Measurements from ENCODE around the gene FMNL2. TPM values are rescaled to one million over a fixed set of nuclear protein-coding genes. Genes with fewer than 3 reads are reported as not detected.

Gene FMNL2
- total RNA-seq, 1 experiment from 2014 or later: 28.1 TPM

DNA sequence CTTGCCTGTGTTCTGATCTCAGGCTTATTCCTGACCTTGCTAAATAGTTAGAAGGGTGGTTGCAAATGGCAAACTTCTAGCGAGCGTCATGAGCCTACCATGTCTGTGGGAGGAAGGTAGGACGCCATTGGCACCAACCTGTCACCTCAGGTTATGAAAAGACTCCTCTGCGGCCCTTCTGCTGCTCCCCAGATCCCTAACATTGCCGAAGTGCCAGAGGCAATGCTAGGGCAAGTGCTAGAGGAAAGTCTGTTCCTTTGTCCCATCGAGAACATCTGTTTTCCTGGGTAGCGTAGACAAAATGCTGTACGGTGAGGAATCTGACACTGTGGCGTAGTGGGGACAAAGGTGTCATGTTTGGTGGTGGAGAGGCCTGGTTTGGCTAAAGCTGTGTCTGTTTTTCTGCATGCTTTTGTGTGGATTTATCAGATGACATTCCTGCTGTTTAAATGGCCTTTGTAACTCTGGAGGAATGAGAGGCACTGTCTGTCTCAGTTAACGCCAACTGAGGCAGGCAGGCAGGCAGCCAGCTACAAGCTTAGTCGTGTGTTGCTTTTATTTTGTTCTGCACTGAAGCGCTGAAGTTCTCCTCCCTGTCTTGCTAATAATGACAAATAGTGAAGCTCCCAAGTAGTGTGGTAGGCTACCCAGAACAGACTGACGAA lies 288.2 kb downstream of the FMNL2 start (continued):
- TF ChIP-seq, protein P1, sequence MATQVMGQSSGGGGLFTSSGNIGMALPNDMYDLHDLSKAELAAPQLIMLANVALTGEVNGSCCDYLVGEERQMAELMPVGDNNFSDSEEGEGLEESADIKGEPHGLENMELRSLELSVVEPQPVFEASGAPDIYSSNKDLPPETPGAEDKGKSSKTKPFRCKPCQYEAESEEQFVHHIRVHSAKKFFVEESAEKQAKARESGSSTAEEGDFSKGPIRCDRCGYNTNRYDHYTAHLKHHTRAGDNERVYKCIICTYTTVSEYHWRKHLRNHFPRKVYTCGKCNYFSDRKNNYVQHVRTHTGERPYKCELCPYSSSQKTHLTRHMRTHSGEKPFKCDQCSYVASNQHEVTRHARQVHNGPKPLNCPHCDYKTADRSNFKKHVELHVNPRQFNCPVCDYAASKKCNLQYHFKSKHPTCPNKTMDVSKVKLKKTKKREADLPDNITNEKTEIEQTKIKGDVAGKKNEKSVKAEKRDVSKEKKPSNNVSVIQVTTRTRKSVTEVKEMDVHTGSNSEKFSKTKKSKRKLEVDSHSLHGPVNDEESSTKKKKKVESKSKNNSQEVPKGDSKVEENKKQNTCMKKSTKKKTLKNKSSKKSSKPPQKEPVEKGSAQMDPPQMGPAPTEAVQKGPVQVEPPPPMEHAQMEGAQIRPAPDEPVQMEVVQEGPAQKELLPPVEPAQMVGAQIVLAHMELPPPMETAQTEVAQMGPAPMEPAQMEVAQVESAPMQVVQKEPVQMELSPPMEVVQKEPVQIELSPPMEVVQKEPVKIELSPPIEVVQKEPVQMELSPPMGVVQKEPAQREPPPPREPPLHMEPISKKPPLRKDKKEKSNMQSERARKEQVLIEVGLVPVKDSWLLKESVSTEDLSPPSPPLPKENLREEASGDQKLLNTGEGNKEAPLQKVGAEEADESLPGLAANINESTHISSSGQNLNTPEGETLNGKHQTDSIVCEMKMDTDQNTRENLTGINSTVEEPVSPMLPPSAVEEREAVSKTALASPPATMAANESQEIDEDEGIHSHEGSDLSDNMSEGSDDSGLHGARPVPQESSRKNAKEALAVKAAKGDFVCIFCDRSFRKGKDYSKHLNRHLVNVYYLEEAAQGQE (IDR thresholded peaks at IDR 0.05; ENCODE audit: low read depth): no peak
- TF ChIP-seq SP1 (IDR thresholded peaks at IDR 0.05; ENCODE audit: low read depth) (no peak), ELF1 (IDR thresholded peaks at IDR 0.05; ENCODE audit: borderline replicate concordance, low read depth) (no peak), CEBPB (IDR thresholded peaks at IDR 0.05; ENCODE audit: low read depth) (no peak), EZH2phosphoT487 (IDR thresholded peaks at IDR 0.05; ENCODE audit: borderline replicate concordance) (no peak)
- TF ChIP-seq, protein P2, sequence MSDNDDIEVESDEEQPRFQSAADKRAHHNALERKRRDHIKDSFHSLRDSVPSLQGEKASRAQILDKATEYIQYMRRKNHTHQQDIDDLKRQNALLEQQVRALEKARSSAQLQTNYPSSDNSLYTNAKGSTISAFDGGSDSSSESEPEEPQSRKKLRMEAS (IDR thresholded peaks at IDR 0.05): no peak

DNA sequence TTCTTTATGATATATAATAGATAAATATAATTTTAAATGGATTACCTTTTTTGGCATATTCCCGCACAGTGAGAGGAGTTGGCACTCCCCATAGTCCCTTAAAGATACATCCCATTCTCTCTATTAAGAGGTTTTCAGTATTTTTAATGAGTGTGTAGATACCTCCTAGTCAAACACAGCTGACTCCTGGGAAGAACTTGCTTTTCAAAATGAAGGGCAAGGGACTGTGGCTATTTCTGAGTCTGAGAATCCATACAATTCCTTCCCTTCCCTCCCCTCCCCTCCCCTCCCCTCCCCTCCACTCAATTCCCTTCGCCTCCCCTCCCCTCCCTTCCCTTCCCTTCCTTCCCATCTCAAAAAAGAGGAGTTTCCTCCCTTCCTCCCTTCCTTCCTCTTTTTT lies 288.8 kb downstream of the FMNL2 start:
- H3K9me3 ChIP-seq (ENCODE audit: control insufficient read depth in 1 of 2, insufficient read depth in 1 of 2, low read depth in 1 of 2, low read length in 2 of 2): no peaks in the 10 kb centered on the region
- no peak for ATAC-seq
- no peaks in the 10 kb centered on the region for H3K4me1 ChIP-seq (ENCODE audit: control insufficient read depth in 1 of 2, insufficient read depth in 2 of 2, low read length in 2 of 2)
- H2AFZ ChIP-seq (ENCODE audit: low read depth, low read length, poor library complexity, severe bottlenecking): no peak overlapping the region
- RAD21 ChIA-PET (ENCODE audit: low non-redundant PET in 1 of 2, low total read pairs in 2 of 2, uncharacterized antibody in 2 of 2, unreplicated experiment in 2 of 2): no interaction called here
- no peak overlapping the region for H3K4me3 ChIP-seq (replicated peaks in 1 of 2; ENCODE audit: low read depth in 1 of 2, low read length in 2 of 2)
- no peaks in the 10 kb centered on the region for H4K20me1 ChIP-seq (ENCODE audit: insufficient read depth)
- H3K79me2 ChIP-seq (ENCODE audit: insufficient read depth, low read length): no peaks in the 10 kb centered on the region
- DNase-seq (ENCODE audit: low read depth, low spot score): no peak
- no TSS peak for BruUV-seq (replicated peaks)
- TF ChIP-seq JUND (IDR thresholded peaks at IDR 0.05) (no peak), FOSL1 (IDR thresholded peaks at IDR 0.05; ENCODE audit: low read depth) (no peak), ELF1 (IDR thresholded peaks at IDR 0.05; ENCODE audit: borderline replicate concordance, low read depth) (no peak), EZH2 (IDR thresholded peaks at IDR 0.05) (no peak), RAD21 (IDR thresholded peaks at IDR 0.05; ENCODE audit: low read depth) (no peak), ZFX (IDR thresholded peaks at IDR 0.05) (no peak), SP1 (IDR thresholded peaks at IDR 0.05; ENCODE audit: low read depth) (no peak)
- TF ChIP-seq, protein P3, sequence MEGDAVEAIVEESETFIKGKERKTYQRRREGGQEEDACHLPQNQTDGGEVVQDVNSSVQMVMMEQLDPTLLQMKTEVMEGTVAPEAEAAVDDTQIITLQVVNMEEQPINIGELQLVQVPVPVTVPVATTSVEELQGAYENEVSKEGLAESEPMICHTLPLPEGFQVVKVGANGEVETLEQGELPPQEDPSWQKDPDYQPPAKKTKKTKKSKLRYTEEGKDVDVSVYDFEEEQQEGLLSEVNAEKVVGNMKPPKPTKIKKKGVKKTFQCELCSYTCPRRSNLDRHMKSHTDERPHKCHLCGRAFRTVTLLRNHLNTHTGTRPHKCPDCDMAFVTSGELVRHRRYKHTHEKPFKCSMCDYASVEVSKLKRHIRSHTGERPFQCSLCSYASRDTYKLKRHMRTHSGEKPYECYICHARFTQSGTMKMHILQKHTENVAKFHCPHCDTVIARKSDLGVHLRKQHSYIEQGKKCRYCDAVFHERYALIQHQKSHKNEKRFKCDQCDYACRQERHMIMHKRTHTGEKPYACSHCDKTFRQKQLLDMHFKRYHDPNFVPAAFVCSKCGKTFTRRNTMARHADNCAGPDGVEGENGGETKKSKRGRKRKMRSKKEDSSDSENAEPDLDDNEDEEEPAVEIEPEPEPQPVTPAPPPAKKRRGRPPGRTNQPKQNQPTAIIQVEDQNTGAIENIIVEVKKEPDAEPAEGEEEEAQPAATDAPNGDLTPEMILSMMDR (IDR thresholded peaks at IDR 0.05 in 2 of 3, conservative IDR thresholded peaks at IDR 0.05 in 1 of 3; ENCODE audit: borderline replicate concordance in 1 of 3, insufficient read depth in 1 of 3, low read depth in 2 of 3, low read length in 2 of 3): no peak
- intact Hi-C loops (cut with micrococcal nuclease): loop anchor here (10.0 kb wide), 1 partner anchor 289 kb away; the partner anchor contains the start of gene FMNL2
- H3K36me3 ChIP-seq (ENCODE audit: control insufficient read depth in 1 of 2, insufficient read depth in 2 of 2, low read length in 2 of 2): peaks cover 2 to 12% of the 10 kb centered on the region in 2 experiments; a peak in 2 of 4 replicates
- POLR2A ChIA-PET: no interaction called here
- no peak overlapping the region for H3K4me2 ChIP-seq (ENCODE audit: low read length)
- H3K9ac ChIP-seq (ENCODE audit: low read length): no peak overlapping the region
- H3K27ac ChIP-seq (ENCODE audit: low read depth, low read length): no peak overlapping the region
- CTCF ChIA-PET: no interaction called here
- H3K27me3 ChIP-seq (ENCODE audit: insufficient read depth, low read length): no peaks in the 10 kb centered on the region
- H3K9me2 ChIP-seq (ENCODE audit: insufficient read depth): no peaks in the 10 kb centered on the region

Data from HCT116 (cell line).